ENCODE measurements around the gene DGKG.

- TF ChIP-seq CTCF (conservative IDR thresholded peaks at IDR 0.05; ENCODE audit: low read depth, low read length) (no peak), EZH2 (IDR thresholded peaks at IDR 0.05; ENCODE audit: borderline replicate concordance, low read depth, low read length, poor library complexity, severe bottlenecking) (no peak)
Measured at GRCh38 chr3:186322761-186323160, 39.3 kb downstream of the DGKG start.

Measured in A673 (cell line).